HepG2 (cell line): ENCODE results near the gene PIF1. TPM values are rescaled to one million over a fixed set of nuclear protein-coding genes. Genes with fewer than 3 reads are reported as not detected.

ENCODE experiments used
- ATAC-seq: fragments of 200-7000 bp; cut with Tn5 transposase; 3 replicates; pipeline ENCODE4 v1.9.1; 2020; ENCODE audit warnings: mild to moderate bottlenecking, moderate library complexity
- BruUV-seq: library from RNA; stranded (reverse); fragments of 400-500 nt; replicated peaks from 2 replicates; lab custom pipeline; 2021; lab: Mats Ljungman, UMichigan
- CTCF ChIA-PET: fragments of 300-600 bp; formaldehyde crosslinking; extraction: SDS; loops from one replicate; lab custom pipeline; 2021; ENCODE audit warnings: low total read pairs, inconsistent platforms, low intra/inter-chr PET ratio; lab: Yijun Ruan, JAX
- POLR2A ChIA-PET: fragments of 350-600 bp; sonication (Branson Sonifier 250); formaldehyde crosslinking; loops from one replicate; lab custom pipeline; 2020; ENCODE audit warnings: antibody characterized with exemption, inconsistent platforms; lab: Yijun Ruan, JAX
- DNase-seq: peaks from one replicate; pipeline ENCODE4 v3.0.0-alpha.2; 2015; ENCODE audit warnings: low spot score
- FAIRE-seq: peaks from 3 replicates; lab custom pipeline; 2011; peaks lifted over from hg19 to GRCh38; lab: Jason Lieb, UNC
- H2AFZ ChIP-seq: one replicate; pipeline ENCODE4 v1.6.1; 2011; ENCODE audit warnings: low read length, inconsistent platforms
- H3K27ac ChIP-seq: fragments of 300-600 bp; 3 replicates; pipeline ENCODE4 v1.8.0; 2011; ENCODE audit warnings: mixed run types, mild to moderate bottlenecking, mixed read lengths, low read length, inconsistent platforms; ENCODE audit not compliant: insufficient read depth; ENCODE audit errors: extremely low read length
- H3K27me3 ChIP-seq, 2 experiments: fragments of 200-600 bp in 1 of 2; 2 replicates in 1 of 2; 3 replicates in 1 of 2; pipeline versions ENCODE4 v1.6.0 to v1.8.0; 2011; ENCODE audit warnings: low read length in 2 of 2, mild to moderate bottlenecking in 2 of 2, moderate library complexity in 2 of 2, inconsistent platforms in 1 of 2; ENCODE audit not compliant: insufficient read depth in 2 of 2, control insufficient read depth in 1 of 2
- H3K36me3 ChIP-seq, 2 experiments: fragments of 200-600 bp in 1 of 2; replicated peaks in 1 of 2; 2 replicates in 1 of 2; 3 replicates in 1 of 2; pipeline versions ENCODE4 v1.5.1 to v1.8.0; 2011; ENCODE audit warnings: low read length in 2 of 2, inconsistent platforms in 1 of 2; ENCODE audit not compliant: insufficient read depth in 2 of 2, control insufficient read depth in 1 of 2
- H3K4me1 ChIP-seq: 2 replicates; pipeline ENCODE4 v1.5.1; 2012; ENCODE audit warnings: low read length, inconsistent platforms; ENCODE audit not compliant: insufficient read depth
- H3K4me2 ChIP-seq: 2 replicates; pipeline ENCODE4 v1.6.0; 2011; ENCODE audit warnings: low read depth, low read length, inconsistent platforms
- H3K4me3 ChIP-seq, 3 experiments: fragments of 200-600 bp in 1 of 3; sonication (generic), shearing (Covaris generic) in 1 of 3; replicated peaks in 1 of 3; 2 replicates each; pipeline ENCODE4 v1.5.1; 2011 to 2016; ENCODE audit warnings: low read length in 3 of 3, inconsistent platforms in 2 of 3, low read depth in 2 of 3, mild to moderate bottlenecking in 2 of 3, control low read depth in 1 of 3, mixed read lengths in 1 of 3; ENCODE audit not compliant: insufficient read depth in 1 of 3
- H3K79me2 ChIP-seq: one replicate; pipeline ENCODE4 v1.6.1; 2011; ENCODE audit warnings: low read length, inconsistent platforms; ENCODE audit not compliant: insufficient read depth
- H3K9ac ChIP-seq: 2 replicates; pipeline ENCODE4 v1.6.0; 2011; ENCODE audit warnings: mild to moderate bottlenecking, low read depth, low read length, inconsistent platforms; ENCODE audit not compliant: insufficient read depth
- H3K9me3 ChIP-seq: 2 replicates; pipeline ENCODE4 v1.5.1; 2012; ENCODE audit warnings: mild to moderate bottlenecking, low read length
- H4K20me1 ChIP-seq: 2 replicates; pipeline ENCODE4 v1.6.0; 2011; ENCODE audit warnings: inconsistent platforms, mild to moderate bottlenecking, low read length, moderate library complexity; ENCODE audit not compliant: insufficient read depth
- CC2D1A ChIP-seq: sonication (generic); formaldehyde crosslinking; IDR thresholded peaks from 2 replicates; pipeline ENCODE4 v1.8.1; 2023; ENCODE audit warnings: mild to moderate bottlenecking, missing genetic modification reagents
- KAT2B ChIP-seq: fragments of 150-350 bp; IDR thresholded peaks from 2 replicates; pipeline ENCODE4 v1.6.1; 2014; ENCODE audit warnings: low read depth, low read length, borderline replicate concordance
- NBN ChIP-seq: fragments of 450-650 bp; conservative IDR thresholded peaks from 2 replicates; pipeline ENCODE4 v1.6.1; 2017
- SNAI1 ChIP-seq: sonication (generic); formaldehyde crosslinking; IDR thresholded peaks from 2 replicates; pipeline ENCODE4 v1.5.0; 2020; ENCODE audit warnings: mild to moderate bottlenecking, missing genetic modification reagents, borderline replicate concordance
- SP4 ChIP-seq: sonication (generic); formaldehyde crosslinking; IDR thresholded peaks from 2 replicates; pipeline ENCODE4 v1.8.1; 2023; ENCODE audit warnings: mild to moderate bottlenecking, missing genetic modification reagents
- TBX3 ChIP-seq: fragments of 450-650 bp; IDR thresholded peaks from 2 replicates; pipeline ENCODE4 v1.6.1; 2017; ENCODE audit warnings: antibody characterized with exemption, mild to moderate bottlenecking, inconsistent platforms, borderline replicate concordance
- U2AF2 ChIP-seq: fragments of 200-400 bp; formaldehyde crosslinking; IDR thresholded peaks from 2 replicates; pipeline ENCODE4 v1.6.1; 2017; ENCODE audit warnings: low read depth, mild to moderate bottlenecking, low read length
- ZFP41 ChIP-seq: sonication (generic); formaldehyde crosslinking; IDR thresholded peaks from 2 replicates; pipeline ENCODE4 v1.4.0; 2020; ENCODE audit warnings: mild to moderate bottlenecking, missing genetic modification reagents, borderline replicate concordance
- ZMAT3 ChIP-seq: sonication (generic); formaldehyde crosslinking; conservative IDR thresholded peaks from 2 replicates; pipeline ENCODE4 v1.7.0; 2021; ENCODE audit warnings: missing genetic modification reagents
- ZNF124 ChIP-seq: sonication (generic); formaldehyde crosslinking; IDR thresholded peaks from 2 replicates; pipeline ENCODE4 v1.4.0; 2020; ENCODE audit warnings: missing genetic modification reagents
- ZNF251 ChIP-seq: sonication (generic); formaldehyde crosslinking; IDR thresholded peaks from 2 replicates; pipeline ENCODE4 v1.9.0; 2021; ENCODE audit warnings: mild to moderate bottlenecking, missing genetic modification reagents
- ZNF326 ChIP-seq: sonication (generic); formaldehyde crosslinking; IDR thresholded peaks from 2 replicates; pipeline ENCODE4 v1.4.0; 2020; ENCODE audit warnings: missing genetic modification reagents, borderline replicate concordance
- ZNF546 ChIP-seq: sonication (generic); formaldehyde crosslinking; conservative IDR thresholded peaks from 2 replicates; pipeline ENCODE4 v1.8.1; 2023; ENCODE audit warnings: mild to moderate bottlenecking, missing genetic modification reagents
- ZNF549 ChIP-seq: sonication (generic); formaldehyde crosslinking; IDR thresholded peaks from 2 replicates; pipeline ENCODE4 v1.5.0; 2020; ENCODE audit warnings: missing genetic modification reagents
- ZNF619 ChIP-seq: sonication (generic); formaldehyde crosslinking; IDR thresholded peaks from 2 replicates; pipeline ENCODE4 v1.4.0; 2020; ENCODE audit warnings: mild to moderate bottlenecking, missing genetic modification reagents
- WGBS: methylation state at CpG from one replicate; pipeline ENCODE4 v1.1.6; 2017; ENCODE audit warnings: low lambda C conversion rate; 5-methylcytosine and 5-hydroxymethylcytosine counted together
- in situ Hi-C: cut with HindIII; loops from 2 replicates; pipeline ENCODE4 v1.10.0; 2017; ENCODE audit warnings: low pct_unique_long_range_greater_than_20kb; ENCODE audit not compliant: extremely low pct_ligation_motif_present
- intact Hi-C: fragments of 100-400 bp; cut with micrococcal nuclease; formaldehyde crosslinking; loops from one replicate; pipeline ENCODE4 v1.10.0; 2022; ENCODE audit not compliant: unreplicated experiment
- polyA plus RNA-seq, 8 experiments: library from polyadenylated mRNA; depleted of rRNA in 3 of 8; stranded (reverse) in 7 of 8; unstranded in 1 of 8; fragments of >200 nt; fragmentation: Illumina TruSeq in 4 of 8; extraction: Trizol in 4 of 8; gene quantifications; 2 replicates each; pipeline versions ENCODE4 v1.2.1 to v1.2.3, GENCODE V29; 2011 to 2016; ENCODE audit warnings: low read depth in 4 of 8, missing spikeins in 1 of 8, mixed read lengths in 1 of 8; ENCODE audit not compliant: insufficient read depth in 1 of 8
- total RNA-seq, 5 experiments: library from RNA; depleted of rRNA; stranded (reverse); fragments of >200 nt; fragmentation: Illumina TruSeq; extraction: Trizol; gene quantifications; 2 replicates each; pipeline ENCODE4 v1.2.3, GENCODE V29; 2016; ENCODE audit warnings: low read depth in 1 of 5
- TF ChIP-seq, protein P1 (sequence below): sonication (generic); formaldehyde crosslinking; IDR thresholded peaks from 2 replicates; pipeline ENCODE4 v1.5.0; 2020; ENCODE audit warnings: missing genetic modification reagents
- TF ChIP-seq, protein P2 (sequence below): sonication (generic); formaldehyde crosslinking; IDR thresholded peaks from 2 replicates; pipeline ENCODE4 v1.4.0; 2020; ENCODE audit warnings: mild to moderate bottlenecking, missing genetic modification reagents
- TF ChIP-seq, protein P3 (sequence below): IDR thresholded peaks from 2 replicates; pipeline ENCODE4 v1.6.1; 2012; ENCODE audit warnings: low read depth, low read length, improper control_type of control experiment
- TF ChIP-seq, protein P4 (sequence below): sonication (generic); formaldehyde crosslinking; IDR thresholded peaks from 2 replicates; pipeline ENCODE4 v1.5.1; 2020; ENCODE audit warnings: missing genetic modification reagents, mild to moderate bottlenecking, borderline replicate concordance
- TF ChIP-seq, protein P5 (sequence below): IDR thresholded peaks from 2 replicates; pipeline ENCODE4 v1.6.1; 2018; ENCODE audit warnings: missing genetic modification reagents, mild to moderate bottlenecking, missing compliant biosample characterization

Gene PIF1
- total and polyA plus RNA-seq, 2 of the 13 experiments (the other 11 are each of a cell fraction or from before 2014, with no cell fraction given) = 18.5 to 19.7 TPM

DNA sequence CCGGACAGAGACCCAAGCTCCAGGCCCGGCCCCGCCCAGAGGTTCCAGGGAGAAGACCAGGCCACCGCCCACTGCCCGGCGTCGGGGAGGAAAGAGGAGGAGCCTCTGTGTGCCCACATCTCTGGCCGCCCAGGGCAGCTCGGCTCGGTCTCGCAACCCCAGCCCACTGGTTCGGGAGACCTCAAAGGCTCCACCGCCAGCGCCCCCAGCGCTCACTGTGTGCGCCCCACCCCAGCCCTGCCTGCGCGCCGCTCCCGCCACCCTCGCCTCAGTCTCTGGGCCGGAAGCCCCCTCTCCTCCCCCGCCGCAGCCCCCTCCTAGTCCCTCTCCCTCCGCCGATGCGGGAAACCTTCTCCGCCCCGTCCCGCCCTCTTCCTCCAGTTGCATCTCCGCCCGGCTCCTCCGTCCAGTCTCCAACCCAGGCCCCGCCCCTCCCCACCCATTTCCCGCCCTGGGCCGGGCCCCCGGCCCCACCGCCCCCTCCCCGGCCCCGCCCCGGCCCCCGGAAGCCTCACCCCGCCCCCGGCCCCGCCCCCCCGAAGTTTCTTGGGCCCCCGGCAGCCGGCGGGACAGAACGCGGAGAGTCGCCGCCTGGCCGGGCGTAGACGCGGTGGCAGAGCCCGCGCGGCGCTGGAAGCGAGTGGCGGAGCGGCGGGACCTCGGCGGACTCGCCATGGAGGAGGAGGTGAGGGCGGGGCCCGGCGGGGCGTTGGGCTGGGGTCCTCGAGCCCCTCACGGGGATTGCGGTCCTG, 16.1 kb upstream of the PIF1 start, which contains the start of gene PLEKHO2 (continued):
- TF ChIP-seq, protein P1, sequence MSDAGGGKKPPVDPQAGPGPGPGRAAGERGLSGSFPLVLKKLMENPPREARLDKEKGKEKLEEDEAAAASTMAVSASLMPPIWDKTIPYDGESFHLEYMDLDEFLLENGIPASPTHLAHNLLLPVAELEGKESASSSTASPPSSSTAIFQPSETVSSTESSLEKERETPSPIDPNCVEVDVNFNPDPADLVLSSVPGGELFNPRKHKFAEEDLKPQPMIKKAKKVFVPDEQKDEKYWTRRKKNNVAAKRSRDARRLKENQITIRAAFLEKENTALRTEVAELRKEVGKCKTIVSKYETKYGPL (CRISPR knock-in tag) = no peak
- no peak for TF ChIP-seq ZNF251 (CRISPR knock-in tag)
- no peak for TF ChIP-seq TBX3
- TF ChIP-seq, protein P2, sequence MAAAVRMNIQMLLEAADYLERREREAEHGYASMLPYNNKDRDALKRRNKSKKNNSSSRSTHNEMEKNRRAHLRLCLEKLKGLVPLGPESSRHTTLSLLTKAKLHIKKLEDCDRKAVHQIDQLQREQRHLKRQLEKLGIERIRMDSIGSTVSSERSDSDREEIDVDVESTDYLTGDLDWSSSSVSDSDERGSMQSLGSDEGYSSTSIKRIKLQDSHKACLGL (CRISPR knock-in tag) = peak; percentile 55
- no peak for TF ChIP-seq ZNF619
- TF ChIP-seq ZMAT3 (CRISPR knock-in tag) = 0 out of 2 replicates have a peak, but pooled peaks have one; percentile 50
- TF ChIP-seq ZNF124 = no peak
- no peak for TF ChIP-seq U2AF2
- no peak; the same call in 1 of the 2 replicates for TF ChIP-seq ZNF549

DNA sequence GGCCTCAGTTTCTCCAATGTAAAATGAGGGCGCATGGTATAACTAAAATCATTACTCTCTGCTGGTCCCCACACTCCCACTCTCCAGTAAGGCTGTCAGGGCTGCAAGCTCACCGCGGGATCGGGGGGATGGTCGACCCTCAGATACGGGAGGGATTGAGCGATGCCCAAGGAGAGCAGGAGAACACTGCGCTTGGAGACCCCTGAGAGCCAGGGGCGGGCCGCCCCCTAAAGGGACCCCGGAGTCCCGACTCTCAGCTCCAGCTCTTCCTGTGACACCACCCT, 15.6 kb upstream of the PIF1 start:
- Histone ChIP-seq H3K27ac (peak overlapping the region; percentile 52), H3K27me3 (no peaks in the 10 kb centered on the region), H3K9ac (peak overlapping the region; percentile 69), H3K4me1 (peaks cover 49% of the 10 kb centered on the region), H3K4me3 (peak overlapping the region; percentile 53 to 92 (median 89)), H3K9me3 (no peaks in the 10 kb centered on the region), H2AFZ (no peak overlapping the region), H3K79me2 (no peaks in the 10 kb centered on the region), H3K36me3 (no peaks in the 10 kb centered on the region), H4K20me1 (no peaks in the 10 kb centered on the region), H3K4me2 (peak overlapping the region; percentile 76)
- WGBS = 51% methylated on average over 2 of the region's 12 CpGs
- no peak for ATAC-seq
- DNase-seq = no peak
- POLR2A ChIA-PET = interaction anchor here (0.7 to 1.9 kb wide), 8 partner anchors 11 to 108 kb away, joined by 3 to 23 read pairs (median 3); partner anchors contain the start of gene PIF1
- BruUV-seq = no TSS peak
- in situ Hi-C loops (no loop called here), intact Hi-C loops (no loop called here)
- FAIRE-seq = no peak
- CTCF ChIA-PET = no interaction called here
- TF ChIP-seq, protein P3, sequence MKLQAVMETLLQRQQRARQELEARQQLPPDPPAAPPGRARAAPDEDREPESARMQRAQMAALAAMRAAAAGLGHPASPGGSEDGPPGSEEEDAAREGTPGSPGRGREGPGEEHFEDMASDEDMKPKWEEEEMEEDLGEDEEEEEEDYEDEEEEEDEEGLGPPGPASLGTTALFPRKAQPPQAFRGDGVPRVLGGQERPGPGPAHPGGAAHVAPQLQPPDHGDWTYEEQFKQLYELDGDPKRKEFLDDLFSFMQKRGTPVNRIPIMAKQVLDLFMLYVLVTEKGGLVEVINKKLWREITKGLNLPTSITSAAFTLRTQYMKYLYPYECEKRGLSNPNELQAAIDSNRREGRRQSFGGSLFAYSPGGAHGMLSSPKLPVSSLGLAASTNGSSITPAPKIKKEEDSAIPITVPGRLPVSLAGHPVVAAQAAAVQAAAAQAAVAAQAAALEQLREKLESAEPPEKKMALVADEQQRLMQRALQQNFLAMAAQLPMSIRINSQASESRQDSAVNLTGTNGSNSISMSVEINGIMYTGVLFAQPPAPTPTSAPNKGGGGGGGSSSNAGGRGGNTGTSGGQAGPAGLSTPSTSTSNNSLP = no peak
- TF ChIP-seq KAT2B (no peak), ZNF326 (no peak), ZNF546 (CRISPR knock-in tag) (0 out of 2 replicates have a peak, but pooled peaks have one; percentile 14), SNAI1 (CRISPR knock-in tag) (no peak), NBN (no peak), ZFP41 (CRISPR knock-in tag) (no peak), SP4 (CRISPR knock-in tag) (0 out of 2 replicates have a peak, but pooled peaks have one; percentile 1), CC2D1A (CRISPR knock-in tag) (no peak)
- TF ChIP-seq, protein P4, sequence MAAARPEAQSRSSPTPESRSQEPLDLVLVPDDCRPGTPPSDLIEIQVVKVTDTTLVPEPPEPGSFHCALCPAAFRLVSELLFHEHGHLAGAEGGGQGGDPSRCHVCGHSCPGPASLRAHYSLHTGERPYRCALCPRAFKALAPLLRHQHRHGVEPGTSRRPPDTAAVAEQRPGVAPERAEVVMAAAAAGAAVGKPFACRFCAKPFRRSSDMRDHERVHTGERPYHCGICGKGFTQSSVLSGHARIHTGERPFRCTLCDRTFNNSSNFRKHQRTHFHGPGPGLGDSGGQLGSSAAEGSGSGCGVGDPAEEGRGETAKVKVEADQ (CRISPR knock-in tag) = no peak
- TF ChIP-seq, protein P5, sequence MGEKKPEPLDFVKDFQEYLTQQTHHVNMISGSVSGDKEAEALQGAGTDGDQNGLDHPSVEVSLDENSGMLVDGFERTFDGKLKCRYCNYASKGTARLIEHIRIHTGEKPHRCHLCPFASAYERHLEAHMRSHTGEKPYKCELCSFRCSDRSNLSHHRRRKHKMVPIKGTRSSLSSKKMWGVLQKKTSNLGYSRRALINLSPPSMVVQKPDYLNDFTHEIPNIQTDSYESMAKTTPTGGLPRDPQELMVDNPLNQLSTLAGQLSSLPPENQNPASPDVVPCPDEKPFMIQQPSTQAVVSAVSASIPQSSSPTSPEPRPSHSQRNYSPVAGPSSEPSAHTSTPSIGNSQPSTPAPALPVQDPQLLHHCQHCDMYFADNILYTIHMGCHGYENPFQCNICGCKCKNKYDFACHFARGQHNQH (CRISPR knock-in tag) = no peak
